ENCODE results near the gene ROPN1B.

Gene ROPN1B

DNA sequence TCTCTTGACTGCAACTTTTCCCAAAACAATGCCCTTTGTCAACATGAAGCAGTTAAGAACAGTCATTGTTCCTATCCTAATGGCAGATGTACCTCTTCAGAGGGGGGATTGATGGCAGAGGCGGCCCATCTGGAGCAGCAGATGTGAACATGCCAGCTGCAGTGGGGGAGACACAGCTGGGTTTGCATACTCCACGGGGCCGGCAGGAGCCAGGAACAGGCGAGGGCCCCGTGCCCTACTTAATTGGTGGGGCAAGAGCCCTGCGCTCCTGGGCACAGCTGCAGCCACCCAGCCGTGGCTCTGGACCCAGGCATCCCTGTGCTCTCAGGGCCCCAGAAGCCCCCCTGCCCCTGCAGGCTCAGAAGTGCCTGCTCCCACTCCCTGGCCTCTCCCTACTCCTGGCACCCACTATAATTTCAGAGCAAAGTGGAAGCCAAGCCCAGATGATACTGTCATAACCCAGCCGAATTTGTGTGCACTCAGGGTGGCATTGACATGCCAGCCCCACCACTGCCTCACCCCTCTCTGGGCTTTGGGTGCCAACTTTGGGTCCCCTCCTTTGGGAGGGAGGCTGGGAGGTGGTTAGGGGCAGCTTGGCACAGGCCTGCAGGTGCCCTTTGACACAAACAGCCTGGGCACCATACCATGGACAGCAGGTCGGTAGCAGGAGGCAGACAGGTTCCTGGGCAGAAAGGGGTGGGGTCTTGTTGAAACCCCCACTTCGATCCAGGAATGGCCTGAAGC is 34.6 kb downstream of the ROPN1B start:
- TF ChIP-seq MYC (IDR thresholded peaks at IDR 0.05; ENCODE audit: low read depth, low read length) (no peak), POLR2A (IDR thresholded peaks at IDR 0.05; ENCODE audit: extremely low read depth, insufficient read length) (no peak)
- TF ChIP-seq, protein P1, sequence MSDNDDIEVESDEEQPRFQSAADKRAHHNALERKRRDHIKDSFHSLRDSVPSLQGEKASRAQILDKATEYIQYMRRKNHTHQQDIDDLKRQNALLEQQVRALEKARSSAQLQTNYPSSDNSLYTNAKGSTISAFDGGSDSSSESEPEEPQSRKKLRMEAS (IDR thresholded peaks at IDR 0.05; ENCODE audit: low read depth, low read length): no peak
- TF ChIP-seq, protein P2, sequence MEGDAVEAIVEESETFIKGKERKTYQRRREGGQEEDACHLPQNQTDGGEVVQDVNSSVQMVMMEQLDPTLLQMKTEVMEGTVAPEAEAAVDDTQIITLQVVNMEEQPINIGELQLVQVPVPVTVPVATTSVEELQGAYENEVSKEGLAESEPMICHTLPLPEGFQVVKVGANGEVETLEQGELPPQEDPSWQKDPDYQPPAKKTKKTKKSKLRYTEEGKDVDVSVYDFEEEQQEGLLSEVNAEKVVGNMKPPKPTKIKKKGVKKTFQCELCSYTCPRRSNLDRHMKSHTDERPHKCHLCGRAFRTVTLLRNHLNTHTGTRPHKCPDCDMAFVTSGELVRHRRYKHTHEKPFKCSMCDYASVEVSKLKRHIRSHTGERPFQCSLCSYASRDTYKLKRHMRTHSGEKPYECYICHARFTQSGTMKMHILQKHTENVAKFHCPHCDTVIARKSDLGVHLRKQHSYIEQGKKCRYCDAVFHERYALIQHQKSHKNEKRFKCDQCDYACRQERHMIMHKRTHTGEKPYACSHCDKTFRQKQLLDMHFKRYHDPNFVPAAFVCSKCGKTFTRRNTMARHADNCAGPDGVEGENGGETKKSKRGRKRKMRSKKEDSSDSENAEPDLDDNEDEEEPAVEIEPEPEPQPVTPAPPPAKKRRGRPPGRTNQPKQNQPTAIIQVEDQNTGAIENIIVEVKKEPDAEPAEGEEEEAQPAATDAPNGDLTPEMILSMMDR (IDR thresholded peaks at IDR 0.05; ENCODE audit: low read depth, low read length): no peak
- no peak overlapping the region for H3K4me3 ChIP-seq (ENCODE audit: low read depth, low read length)
- no peak for DNase-seq (ENCODE audit: low read depth)

DNA sequence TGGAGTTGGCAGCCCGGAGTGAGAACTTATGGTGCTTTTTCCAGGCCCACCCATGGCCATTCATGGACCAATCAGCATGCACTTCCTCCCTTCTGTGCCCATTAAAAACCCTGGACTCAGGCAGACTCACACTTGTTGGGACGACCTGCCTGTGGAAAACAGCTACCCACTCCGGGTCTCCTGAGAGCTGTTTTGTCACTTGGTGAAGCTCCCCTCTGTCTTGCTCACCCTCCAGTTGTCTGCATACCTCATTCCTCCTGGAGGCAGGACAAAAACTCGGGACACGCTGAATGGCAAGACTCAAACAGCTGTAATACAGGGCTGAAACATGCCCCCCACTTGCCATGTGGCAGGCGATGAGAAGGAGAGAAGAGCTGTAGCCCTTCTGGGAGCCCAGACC is 35.2 kb downstream of the ROPN1B start:
- DNase-seq (ENCODE audit: low read depth): no peak
- no peak overlapping the region for H3K4me3 ChIP-seq (ENCODE audit: low read depth, low read length)
- TF ChIP-seq, protein P1 (IDR thresholded peaks at IDR 0.05; ENCODE audit: low read depth, low read length): no peak
- TF ChIP-seq POLR2A (IDR thresholded peaks at IDR 0.05; ENCODE audit: extremely low read depth, insufficient read length) (no peak), MYC (IDR thresholded peaks at IDR 0.05; ENCODE audit: low read depth, low read length) (no peak)
- TF ChIP-seq, protein P2 (IDR thresholded peaks at IDR 0.05; ENCODE audit: low read depth, low read length): no peak

DNA sequence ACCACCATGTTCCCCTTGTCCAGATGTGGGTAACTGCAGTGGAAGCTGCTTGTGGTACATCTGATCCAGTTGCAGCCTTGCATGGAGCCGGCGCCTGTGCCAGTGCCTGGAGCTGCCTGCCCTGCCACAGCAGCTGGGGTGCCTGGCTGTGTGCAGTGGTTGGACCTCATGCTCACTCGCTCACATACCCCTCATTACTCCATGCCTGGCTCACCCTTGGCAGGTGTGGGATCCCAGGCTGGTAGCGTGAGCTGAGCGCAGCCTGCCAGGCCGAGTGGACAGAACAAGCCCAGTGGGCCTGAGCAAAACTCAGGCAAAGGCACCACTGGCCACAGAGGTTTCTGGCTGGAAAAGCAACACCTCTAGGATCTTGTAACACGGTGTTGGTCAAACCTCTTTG is 35.7 kb downstream of the ROPN1B start:
- TF ChIP-seq POLR2A (IDR thresholded peaks at IDR 0.05; ENCODE audit: extremely low read depth, insufficient read length): no peak
- TF ChIP-seq, protein P1 (IDR thresholded peaks at IDR 0.05; ENCODE audit: low read depth, low read length): no peak
- no peak for TF ChIP-seq MYC (IDR thresholded peaks at IDR 0.05; ENCODE audit: low read depth, low read length)
- TF ChIP-seq, protein P2 (IDR thresholded peaks at IDR 0.05; ENCODE audit: low read depth, low read length): no peak
- no peak overlapping the region for H3K4me3 ChIP-seq (ENCODE audit: low read depth, low read length)
- no peak for DNase-seq (ENCODE audit: low read depth)

DNA sequence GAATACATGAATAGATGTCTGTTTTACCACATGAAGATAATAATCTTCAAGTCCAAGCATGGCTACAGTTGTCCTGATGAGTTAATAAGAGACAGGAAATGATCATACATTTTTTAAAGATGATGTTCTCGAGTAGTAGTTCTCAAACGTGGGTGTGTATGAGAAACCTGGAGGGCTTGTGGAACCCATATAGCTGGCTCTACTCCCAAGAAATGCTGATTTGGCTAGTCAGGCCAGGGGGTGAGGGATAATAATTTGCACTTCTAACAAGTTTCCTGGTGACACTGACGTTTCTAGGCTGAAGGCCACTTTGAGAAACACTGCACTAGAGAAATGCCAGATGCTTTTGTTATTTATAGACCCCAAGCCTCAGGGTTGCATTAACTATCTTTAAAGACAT is 37.0 kb downstream of the ROPN1B start:
- TF ChIP-seq MYC (IDR thresholded peaks at IDR 0.05; ENCODE audit: low read depth, low read length) (no peak), POLR2A (IDR thresholded peaks at IDR 0.05; ENCODE audit: extremely low read depth, insufficient read length) (no peak)
- TF ChIP-seq, protein P1 (IDR thresholded peaks at IDR 0.05; ENCODE audit: low read depth, low read length): no peak
- TF ChIP-seq, protein P2 (IDR thresholded peaks at IDR 0.05; ENCODE audit: low read depth, low read length): no peak
- no peak overlapping the region for H3K4me3 ChIP-seq (ENCODE audit: low read depth, low read length)
- DNase-seq (ENCODE audit: low read depth): no peak

DNA sequence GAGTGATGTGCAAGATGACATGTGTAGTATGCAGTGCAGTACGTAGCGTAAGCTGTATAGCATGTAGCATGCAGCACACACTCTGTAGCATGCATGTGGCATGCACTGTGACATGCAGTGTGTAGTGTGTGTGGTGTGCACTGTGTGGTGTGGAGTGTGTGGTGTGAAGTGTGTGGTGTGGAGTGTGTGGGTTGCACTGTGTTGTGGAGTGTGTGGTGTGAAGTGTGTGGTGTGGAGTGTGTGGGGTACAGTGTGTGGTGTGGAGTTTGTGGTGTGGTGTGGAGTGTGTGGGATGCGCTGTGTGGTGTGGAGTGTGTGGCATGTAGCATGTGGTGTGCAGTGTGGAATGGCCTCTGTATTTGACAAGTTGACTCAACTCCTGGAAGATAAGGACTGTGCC is 39.2 kb downstream of the ROPN1B start:
- no peak for DNase-seq (ENCODE audit: low read depth)
- no peak overlapping the region for H3K4me3 ChIP-seq (ENCODE audit: low read depth, low read length)
- TF ChIP-seq, protein P2 (IDR thresholded peaks at IDR 0.05; ENCODE audit: low read depth, low read length): no peak
- TF ChIP-seq MYC (IDR thresholded peaks at IDR 0.05; ENCODE audit: low read depth, low read length): no peak
- TF ChIP-seq POLR2A (IDR thresholded peaks at IDR 0.05; ENCODE audit: extremely low read depth, insufficient read length): no peak
- TF ChIP-seq, protein P1 (IDR thresholded peaks at IDR 0.05; ENCODE audit: low read depth, low read length): no peak
